Stimulated activated CD8-positive, alpha-beta memory T cell treated with anti-CD3 and anti-CD28 coated beads, Interleukin-12 subunit alpha, Interleukin-12 subunit beta, amount 100 ng/mL, for 1 hour (primary cell): ENCODE data around the gene MPIG6B.

ENCODE experiments used
- DNase-seq: peaks from one replicate; pipeline ENCODE4 v3.0.0-alpha.2; 2020; ENCODE audit warnings: low read depth

Gene MPIG6B, protein sequence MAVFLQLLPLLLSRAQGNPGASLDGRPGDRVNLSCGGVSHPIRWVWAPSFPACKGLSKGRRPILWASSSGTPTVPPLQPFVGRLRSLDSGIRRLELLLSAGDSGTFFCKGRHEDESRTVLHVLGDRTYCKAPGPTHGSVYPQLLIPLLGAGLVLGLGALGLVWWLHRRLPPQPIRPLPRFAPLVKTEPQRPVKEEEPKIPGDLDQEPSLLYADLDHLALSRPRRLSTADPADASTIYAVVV

GRCh38 chr6:31723245-31723979, at the start of gene MPIG6B:
MPIG6B (plus strand) TSS chr6:31723373; CDS start chr6:31723384, 11 bp downstream.
- no peak for DNase-seq

- DNase-seq = no peak
Measured at GRCh38 chr6:31676322-31676903, 46.8 kb upstream of the MPIG6B start.

- no peak for DNase-seq
Measured at GRCh38 chr6:31676904-31677303, 46.3 kb upstream of the MPIG6B start.

GRCh38 chr6:31677955-31678354, 45.2 kb upstream of the MPIG6B start:
- no peak for DNase-seq

DNA sequence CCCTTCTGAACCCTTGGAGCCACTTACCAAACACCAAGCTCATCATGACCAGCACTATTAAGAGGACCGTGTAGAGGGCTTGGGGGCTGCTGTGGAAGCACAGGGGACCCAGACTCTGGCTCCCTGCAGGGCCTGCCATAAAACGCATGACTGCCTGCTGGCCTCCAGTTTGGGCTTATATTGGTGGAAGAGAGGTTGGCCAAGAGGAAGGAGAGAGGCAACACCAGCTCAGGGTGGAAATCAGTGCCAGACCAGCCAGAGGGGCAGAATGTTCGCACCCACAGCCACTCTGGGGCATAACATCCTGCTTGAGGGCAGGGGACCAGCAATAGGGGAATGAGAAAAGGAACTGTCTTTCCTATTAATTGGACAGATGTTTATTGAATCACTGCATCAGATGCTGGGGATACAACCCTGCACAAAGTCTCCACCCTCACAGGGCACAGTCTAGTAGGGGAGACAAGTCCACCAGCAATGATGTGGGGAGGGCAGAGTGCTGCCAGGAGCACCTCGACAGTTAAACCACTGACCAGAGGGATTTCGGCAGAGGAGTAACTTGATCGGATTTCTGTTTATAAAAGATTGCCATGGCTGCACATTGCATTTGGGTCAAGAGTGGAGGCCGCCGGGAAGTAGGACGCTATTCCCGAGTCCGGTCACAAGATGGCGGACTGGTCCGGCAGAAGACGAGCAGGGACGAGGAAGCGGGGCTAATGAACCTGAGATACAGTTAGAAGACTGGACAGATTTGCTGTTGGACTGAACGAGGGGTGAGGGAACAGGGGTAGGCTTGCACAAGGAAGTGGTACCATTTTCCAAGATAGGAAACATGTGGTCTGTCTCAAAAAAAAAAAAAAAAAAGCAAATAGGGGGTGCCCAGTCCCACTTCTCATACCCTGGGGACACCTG, 42.7 kb upstream of the MPIG6B start, which contains the start of gene LY6G5C:
LY6G5C (minus strand) TSS at position 842 of the 909 bp plus-strand sequence; CDS start at position 148, 694 bp downstream.
- DNase-seq = peak; percentile 49

DNA sequence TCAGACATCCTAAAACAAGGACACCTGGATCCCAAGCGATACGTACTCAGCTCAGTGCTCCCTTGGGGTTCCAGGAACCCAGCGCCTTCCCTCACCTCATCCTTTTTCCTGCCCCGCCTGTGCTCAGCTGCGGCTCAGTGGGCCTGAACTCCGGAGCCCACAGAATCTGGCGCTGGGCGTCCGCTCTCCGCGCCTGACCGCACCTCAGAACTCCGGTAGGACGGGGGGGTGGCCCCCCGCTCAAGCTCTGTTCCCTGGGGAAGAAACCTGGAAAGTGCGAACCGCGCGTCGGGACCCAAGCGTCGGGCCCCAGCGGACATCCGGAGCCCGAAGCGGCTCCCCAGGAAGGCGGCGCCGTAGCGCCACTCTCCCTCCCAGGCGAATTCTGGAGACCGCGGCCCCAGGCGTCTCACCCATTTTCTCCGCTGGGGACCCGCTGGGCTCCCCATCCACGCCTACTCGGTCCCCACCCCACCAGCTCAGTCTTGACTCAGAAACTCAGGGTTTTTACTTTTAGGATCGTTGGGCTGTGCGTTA, 42.0 kb upstream of the MPIG6B start:
- DNase-seq = no peak

GRCh38 chr6:31683591-31683990, 39.6 kb upstream of the MPIG6B start:
- DNase-seq = no peak

DNA sequence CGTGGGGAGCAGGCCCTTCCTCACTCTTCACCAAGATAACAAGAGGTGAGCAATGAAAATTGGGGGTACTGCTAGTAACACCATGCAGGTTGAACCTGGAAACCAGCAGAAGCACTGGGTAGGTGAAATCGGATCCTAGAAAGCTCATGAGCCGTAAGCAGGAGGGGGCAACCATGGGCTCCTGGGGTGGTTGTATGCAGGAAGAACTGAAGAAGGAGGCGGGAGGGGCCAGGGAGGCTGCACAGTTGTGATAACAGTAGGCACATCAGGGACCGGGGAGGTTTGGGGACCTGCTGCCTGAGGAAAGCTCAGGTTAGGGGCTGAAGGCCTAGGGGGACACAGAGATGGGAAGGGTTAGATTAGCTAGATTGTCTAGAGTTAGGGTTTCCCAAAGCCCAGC, 36.7 kb upstream of the MPIG6B start:
- no peak for DNase-seq

GRCh38 chr6:31687321-31687720, 35.9 kb upstream of the MPIG6B start:
- no peak for DNase-seq

DNA sequence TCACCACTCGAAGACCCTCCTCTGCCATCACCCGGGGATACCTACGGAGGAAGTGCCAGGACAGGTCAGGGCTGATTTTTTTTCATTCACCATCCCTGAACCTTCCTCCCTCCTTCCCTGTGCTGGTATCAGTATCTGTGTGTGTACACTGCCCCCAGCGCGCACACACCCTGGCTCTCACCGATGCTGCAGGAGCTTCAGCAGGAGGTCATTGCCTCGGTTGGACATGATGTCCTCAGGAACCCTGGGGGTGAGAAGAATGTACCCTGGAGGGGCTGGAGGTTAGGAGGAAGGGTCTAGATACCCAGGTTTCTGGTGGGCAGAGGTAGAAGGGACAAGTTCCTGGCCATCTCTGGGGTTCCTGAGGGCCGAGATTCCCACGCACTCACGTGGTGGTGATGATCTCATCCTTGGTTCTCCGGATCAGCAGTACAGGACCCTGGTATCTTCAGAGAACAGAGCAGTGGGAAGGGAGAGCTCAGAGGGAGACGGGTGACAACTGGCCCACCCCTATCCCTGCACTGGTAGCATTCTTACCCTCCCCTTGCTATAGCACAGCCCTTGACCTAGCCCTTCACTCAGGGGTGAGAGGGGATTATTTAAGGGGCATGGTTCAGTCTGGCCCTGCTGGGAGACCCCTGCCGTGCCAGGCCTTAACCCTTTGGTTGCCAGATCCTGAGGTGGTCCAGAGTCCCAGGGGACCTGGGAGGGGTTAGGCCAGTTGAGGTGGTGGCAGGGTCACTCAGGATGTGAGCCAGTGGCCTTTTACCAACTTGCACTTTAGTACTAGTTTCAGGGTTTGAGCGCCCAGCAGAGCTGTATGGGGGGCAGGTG, 35.1 kb upstream of the MPIG6B start:
- no peak for DNase-seq

GRCh38 chr6:31689249-31690110, 33.7 kb upstream of the MPIG6B start:
- no peak for DNase-seq

DNA sequence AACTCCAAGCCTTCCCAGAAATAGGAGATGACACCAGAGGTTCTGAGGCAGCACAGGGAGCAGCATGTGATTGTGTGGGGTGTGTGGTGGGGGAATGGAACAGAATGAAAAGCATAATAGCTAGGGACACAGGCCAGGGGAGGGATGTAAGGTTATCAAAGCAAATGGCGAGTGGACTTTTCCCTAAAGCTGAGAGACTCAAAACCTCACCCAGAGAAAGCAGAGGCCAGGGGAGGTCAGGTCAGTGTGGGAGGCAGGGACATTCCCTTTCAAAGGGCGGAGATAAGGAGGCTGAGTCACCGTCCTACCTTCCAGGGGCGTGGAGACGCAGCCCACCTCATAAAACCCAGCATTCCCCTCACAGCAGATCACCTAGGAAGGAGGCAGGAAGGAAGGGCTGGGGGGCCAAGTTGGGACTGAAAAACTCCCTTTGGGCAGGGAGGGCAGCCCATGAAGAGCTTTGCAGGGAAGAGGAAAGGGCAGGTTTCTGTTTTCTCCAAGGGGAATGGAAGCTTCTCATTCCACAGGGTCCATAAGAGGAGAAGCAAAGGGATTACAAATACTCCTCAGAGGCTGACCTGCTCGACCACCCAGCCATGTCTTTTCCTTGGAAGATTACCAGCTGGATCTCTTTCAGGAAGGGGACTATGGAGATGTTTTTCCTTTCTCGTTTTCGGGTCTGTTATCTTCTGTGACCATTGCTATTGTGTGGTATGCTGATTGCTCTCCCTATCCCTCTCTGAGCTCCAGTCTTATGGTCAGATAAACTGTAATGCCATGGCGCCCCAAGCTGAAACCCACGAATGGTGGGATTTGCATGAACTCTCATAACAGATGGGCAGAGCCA, 32.7 kb upstream of the MPIG6B start:
- DNase-seq = no peak

- DNase-seq = no peak
Measured at GRCh38 chr6:31691078-31691463, 32.1 kb upstream of the MPIG6B start.

DNA sequence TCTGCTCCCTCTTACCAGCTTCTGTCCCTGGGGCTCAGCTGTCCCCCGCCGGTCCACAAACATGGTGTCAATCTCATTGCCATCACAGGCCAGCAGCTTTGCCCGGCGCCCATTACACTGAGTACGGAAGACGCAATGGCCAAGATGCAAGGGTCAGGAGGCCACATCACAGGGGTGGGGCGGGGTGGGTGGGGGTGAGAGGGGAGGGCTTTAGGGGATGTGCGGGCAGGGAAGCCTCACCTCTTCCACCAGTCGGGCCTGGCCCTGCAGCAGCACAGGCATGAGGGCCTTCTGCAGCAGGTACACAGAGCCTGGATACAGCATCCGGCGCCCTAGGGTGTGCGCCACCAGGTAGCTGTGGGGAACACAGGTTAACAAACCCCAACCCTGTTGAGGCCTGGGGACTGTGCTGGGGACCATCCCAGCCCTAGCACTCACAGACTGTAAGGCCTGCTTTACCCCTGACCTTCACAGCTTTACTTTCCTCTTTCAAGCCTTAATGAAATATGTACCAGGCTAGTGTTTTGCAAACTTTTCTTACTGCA, 31.5 kb upstream of the MPIG6B start:
- DNase-seq = no peak

- DNase-seq = no peak
Measured at GRCh38 chr6:31692353-31692752, 30.8 kb upstream of the MPIG6B start.

DNA sequence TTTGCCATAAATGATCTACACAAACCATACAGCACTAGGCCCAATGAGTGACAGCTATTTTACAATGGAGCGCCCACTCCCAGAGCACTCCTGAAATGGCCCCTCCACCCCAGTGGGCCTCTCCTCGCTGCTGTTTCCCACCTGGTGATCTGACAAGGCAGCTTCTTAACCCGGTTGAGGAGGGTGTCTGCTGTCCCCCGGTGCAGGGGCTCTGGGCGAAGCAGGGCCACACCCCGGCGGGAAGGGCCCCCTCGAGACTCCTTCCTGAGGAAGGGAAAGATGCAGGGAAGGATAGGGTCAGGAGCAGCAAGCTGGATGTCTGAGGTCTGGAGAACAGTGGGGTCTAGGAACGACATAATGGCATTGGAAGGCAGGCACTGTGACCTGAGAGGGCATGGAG, 30.3 kb upstream of the MPIG6B start:
- no peak for DNase-seq

GRCh38 chr6:31693535-31693934, 29.6 kb upstream of the MPIG6B start:
- no peak for DNase-seq

GRCh38 chr6:31697555-31697954, 25.6 kb upstream of the MPIG6B start:
- no peak for DNase-seq
